Amniotic stem cell (primary cell): Measurements from ENCODE around the gene MAGI3.
"Not testable (repeated sequence)": the region's sequence is repeated elsewhere in the genome, so short reads cannot be mapped to it uniquely, and the experiment has no call there.

Source experiments
- DNase-seq: peaks from one replicate; lab custom pipeline; 2025; lab: John Stamatoyannopoulos, UW

The MAGI3 gene

DNA sequence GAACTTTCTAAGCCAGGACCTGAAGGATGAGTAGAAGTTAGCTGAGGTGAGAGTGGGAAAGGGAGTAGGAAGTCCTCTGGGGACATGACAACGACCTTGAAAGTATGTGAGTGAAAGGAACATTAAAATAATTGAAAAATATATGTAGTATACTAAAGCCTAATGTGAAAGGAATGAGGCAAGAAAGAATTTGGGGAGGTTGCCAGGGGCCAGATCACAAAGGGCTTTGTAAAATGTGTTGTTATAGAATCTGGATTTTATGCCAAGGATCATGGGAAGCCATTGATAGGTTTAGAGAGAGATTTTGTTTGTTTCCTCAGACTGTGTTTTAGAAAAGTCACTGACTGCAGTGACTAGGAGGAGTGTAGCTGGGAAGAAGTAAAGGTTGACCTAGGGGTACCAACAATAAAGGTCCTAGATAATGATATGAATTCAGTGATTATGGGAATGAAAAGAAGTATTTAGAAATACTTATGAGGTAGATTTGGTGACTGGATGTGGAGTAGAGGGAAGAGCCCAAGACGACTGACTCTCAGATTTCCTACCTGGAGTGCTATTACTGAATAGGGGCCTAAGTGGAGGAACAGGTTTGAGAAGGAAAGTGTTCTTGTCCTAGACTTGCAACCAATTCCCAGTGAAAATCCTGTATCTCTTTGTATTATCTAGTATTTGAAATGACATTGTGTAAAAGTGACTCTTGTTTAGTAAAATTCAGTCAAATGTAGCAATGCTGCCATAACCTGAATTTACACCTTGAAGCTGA, 189.1 kb downstream of the MAGI3 start:
- DNase-seq: no peak

DNA sequence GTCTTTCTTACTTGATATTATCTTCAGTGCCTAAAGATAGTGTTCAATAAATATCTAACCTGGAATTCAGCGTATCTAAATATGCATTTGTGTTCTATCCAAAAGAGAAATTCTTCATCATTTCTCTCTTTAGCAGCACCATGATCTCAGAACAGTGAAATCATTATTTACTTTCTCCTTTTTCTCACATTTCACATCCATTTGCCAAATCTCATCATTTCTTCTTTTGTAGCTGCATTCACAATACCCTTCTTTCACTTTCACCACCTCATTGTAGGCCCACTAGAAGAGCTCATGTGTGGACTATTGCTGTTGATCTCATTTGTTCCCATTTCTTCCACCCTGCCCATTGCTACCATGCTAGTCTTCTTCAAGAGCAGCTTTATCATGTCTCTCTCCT, 191.0 kb downstream of the MAGI3 start:
- no peak for DNase-seq

DNA sequence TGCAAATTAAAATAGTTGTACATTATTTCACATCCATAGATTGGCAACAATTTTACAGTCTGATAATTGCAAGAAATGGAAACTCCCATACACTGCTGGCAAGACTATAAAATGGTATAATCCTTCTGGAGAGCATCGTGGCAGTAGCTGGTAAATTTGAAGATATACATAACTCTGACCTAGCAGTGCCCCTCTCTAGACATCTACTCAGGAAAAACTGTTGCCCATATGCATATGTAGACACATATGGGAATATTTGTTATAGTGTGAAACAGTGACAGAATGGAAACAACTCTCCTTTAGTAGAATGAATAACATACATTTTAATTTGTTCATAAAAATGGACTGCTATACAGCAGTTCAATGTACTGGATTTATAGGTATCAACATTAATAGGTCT, 191.8 kb downstream of the MAGI3 start:
- no peak for DNase-seq

DNA sequence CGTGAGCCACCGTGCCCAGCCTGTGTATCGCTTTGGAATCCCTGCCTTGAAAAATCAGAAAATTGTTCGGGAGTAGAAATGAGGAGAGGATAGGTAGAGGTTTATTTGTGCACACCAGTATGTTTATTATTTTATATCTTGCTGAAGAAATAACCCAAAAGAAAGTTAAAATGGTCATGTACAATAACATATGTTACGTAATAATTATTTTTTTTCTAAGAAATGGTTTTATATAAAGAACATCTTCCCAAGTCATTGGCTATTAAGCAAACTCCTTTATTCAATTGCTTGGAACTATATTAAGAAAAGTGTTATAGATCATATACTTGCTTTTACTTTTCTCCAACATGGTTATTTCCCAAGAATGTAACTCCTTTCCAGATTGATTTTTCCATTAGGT, 197.2 kb downstream of the MAGI3 start:
- DNase-seq: no peak

DNA sequence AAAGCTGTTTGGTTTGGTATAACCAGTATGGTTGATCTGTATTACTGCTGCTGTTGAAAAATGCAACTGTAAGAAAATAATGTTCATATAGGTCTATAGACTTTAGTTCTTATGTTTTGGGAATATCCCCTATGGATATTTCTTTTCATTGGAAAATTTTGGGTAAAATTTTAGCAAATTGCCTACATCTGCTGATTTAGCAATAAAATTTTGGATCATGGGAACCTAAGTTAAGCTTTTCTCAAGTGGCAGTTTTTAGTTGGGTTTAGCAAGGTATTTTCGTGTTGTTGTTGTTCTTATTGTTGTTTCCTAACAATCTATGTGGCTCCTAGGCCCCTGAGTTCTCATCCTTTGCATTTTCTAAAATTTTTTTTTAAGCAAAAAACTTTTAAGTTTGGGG, 201.9 kb downstream of the MAGI3 start:
- no peak for DNase-seq

DNA sequence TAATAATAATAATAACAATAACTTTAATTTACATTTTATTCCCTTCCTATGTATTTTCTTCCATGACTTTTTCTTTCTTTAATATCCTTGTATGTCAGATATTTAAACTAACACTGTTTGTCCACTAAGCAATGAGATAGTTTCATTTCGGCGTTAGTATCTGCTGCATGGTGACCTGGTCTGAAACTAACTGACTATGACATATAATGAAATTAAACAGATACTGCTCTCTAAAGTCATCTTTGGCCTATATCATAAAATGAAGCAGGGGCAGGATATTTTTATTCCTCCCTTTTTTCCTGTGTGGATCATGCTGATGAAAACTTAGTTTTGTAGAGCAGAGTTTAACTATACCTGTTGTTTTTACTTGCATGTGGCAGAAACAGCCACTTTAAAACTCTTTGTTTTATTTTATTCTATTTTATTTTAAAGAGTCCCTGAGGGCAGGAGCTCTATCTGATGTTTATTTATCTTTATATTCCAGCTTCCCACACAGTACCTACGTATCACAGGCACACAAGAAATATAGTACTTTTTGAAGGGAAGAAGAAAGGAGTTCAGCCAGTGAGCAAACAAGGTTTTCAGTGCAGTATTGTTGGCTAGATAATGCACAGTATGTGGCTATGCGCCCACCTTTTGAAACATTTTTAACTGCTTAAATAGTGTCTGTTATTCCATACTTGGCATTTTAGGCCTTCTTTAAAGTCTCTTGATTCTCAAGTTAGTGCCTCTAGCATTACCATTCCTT, 203.4 kb downstream of the MAGI3 start:
- DNase-seq: no peak

DNA sequence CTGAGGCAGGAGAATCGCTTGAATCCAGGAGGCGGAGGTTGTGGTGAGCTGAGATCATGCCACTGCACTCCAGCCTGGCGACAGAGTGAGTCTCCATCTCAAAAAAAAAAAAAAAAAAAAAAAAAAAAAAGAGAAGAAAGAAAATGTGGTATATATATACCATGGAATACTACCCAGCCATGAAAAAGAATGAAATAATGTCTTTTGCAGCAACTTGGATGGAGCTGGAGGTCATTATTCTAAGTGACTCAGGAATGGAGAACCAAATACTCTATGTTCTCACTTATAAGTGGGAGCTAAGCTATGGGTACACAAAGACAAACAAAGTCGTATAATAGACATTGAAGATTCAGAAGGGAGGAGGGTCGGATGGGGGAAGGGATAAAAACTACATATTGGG, 214.2 kb downstream of the MAGI3 start:
- not testable (repeated sequence) for DNase-seq

DNA sequence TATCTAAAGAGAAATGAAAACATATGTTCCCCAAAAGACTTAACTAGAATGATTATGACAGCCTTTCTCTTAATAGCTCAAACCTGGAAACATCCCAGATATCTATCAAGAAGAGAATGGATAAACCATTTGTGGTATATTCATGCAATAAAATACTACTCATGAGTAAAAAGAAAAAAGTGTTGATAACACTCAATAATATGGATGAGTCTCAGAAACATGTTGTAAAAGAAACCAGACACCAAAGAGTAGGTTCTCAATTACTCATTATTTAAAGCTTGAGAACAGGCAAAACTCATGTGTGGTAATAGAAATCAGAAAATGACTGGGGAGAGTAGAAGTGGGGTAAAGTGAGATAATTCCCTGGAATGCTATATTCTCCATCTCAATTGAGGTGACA, 214.8 kb downstream of the MAGI3 start:
- no peak for DNase-seq

DNA sequence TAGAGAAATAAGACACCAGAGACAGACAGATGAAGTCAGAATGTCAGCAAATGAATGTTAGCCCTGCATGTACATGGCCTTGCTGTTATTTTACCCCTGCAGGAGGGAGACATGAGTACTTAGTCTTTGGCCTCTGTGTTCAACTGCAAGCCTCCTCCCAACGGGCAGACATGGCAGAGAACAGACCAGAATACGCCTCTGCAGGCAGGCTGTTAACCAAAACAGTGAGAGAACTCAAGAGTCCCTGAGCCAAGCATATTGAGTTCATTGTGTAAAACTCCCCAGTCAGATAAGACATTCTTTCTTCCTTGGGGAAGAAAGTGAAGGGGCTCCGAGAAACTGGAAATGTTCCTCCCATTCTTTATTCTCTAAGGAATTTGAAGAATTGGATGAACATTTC, 218.1 kb downstream of the MAGI3 start:
- DNase-seq: no peak

DNA sequence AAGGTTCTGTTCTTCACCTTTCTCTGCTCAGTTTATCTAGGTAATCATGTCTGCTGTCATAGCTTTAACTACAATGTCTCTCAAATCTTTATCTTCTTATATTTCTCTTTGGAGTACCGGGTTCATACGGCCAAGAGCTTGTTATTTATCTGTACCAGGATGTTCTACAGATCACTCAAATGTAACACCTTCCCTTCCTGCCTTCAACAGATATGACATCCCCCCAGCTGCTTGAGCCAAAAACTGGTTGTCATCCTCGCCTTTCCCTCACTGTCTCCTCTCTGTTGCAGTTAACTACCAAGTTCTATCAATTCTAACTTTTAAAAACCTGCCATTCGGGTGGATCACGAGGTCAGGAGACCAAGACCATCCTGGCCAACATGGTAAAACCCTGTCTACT, 220.1 kb downstream of the MAGI3 start:
- no peak for DNase-seq

DNA sequence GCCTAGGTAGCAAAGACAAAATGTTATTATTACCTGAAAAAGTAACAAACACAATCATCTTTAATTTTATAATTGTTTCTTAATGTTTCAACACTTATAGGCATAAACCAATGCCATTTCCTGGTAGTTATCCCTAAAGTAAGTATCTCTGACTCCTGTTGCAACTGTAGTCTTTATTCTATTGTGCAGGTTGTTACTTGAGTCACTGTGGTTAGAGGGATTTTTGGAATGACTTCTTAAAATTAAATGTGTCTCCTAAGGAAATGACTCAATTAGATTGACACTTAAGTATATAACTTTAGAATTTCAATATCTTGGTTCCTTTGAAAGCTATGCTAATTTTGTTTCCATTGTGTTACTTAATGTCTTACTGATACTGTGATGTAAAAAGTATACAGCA, 225.1 kb downstream of the MAGI3 start:
- DNase-seq: no peak

DNA sequence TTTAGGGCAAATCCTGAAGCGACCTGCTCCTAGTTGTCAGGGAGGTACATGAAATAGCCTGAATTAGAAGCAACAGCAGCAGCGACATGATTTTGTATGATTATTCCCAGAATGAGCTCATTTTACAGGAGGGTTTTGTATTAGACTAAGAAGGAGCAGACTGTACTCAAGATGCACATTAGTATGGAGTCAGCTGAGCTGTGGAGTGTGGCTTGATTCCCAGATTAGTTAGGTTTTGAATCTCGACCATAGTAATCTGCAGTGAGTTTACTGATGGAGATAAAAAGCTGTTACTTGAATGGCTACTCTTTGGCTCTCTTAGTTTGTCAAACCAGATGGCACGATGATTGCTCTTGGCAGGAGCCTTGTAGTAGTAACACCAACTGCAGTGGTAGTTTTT, 225.8 kb downstream of the MAGI3 start:
- DNase-seq: no peak

DNA sequence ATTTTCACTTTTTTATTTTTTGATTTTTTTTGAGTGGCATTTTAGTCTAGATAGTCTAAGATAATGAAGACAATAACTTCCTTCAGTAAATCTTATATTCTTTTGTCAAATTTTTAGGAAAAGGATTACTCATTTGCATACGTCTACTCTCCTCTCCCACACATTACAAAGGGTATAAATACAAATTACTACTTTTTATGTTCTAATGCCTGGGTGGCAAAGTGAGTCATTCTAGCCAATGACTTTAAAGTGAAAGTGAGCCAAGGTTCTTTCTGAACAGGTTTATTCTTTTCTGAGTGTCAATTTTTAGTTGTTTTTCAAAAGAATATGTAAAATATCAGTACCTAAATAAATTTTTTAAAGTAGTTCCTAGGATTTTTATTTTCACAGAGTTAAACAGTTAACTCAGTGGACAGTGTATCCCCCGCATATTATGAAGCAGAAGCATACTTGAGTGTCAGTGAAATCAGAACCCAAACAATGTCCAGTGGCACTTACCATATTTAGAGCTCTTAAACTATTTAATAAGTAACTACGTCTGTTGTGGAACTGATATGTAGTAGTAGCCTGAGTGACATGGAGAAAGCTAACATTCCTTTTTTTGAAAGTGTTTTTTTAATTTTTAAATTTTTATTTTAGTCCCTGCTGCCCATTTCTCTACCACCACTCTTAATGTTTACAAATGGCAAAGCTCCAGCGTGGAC, 227.3 kb downstream of the MAGI3 start:
- no peak for DNase-seq

DNA sequence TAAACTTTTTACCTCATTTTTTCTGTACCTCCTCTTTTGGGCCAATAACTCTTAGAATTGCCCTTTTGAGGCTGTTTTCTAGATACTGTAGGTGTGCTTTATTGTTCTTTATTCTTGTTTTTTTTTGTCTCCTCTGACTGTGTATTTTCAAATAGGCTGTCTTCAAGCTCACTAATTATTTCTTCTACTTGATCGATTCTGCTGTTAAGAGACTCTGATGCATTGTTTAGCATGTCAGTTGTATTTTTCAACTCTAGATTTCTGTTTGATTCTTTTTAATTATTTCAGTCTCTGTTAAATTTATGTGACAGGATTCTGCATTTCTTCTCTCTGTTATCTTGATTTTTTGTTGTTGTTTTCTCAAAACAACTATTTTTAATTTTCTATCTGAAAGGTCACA, 238.7 kb downstream of the MAGI3 start:
- no peak for DNase-seq

DNA sequence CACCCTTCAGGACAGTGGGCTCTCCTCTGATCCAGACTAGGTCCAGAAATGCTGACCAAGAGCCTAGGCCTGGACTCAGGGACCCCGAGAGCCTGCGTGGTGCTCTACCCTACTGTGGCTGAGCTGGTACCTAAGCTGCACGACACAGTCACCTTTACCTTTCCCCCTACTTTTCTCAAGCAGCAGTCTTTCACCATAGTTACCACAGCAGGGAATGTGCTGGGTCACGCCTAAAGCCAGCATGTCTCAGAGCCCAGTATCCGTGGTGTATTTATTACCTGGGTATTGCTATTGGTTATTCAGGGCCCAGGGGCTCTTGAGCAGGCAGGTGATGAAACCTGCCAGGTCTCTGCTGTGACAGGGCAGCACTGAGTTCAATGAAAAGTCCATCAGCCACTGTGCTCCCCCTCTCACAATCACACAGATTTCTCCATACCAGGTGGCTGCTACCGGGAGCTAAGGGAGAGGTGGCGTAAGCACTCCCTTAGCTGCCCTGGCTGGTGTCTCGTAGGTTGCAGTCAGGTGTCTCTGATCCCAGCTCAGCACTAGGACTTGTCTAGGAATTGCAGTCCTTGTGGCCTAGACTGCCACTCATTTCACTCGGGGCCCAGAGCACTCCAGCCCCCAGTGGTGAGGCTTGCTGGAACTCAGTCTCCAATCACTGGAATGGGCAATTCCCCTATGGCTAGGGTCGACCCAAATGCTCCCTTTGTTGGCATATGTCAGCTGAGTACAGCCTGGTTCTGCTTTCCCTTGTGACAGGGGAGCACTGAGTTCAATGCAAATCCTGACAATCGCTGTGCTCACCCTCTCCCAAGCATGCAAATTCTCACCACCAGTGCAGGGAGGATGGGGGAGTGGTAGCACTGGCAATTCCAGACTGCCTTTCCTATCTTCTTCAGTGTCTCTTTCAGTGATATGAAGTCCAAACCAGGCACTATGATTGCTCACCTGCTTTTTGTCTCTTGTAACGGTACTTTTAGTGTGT, 240.3 kb downstream of the MAGI3 start:
- no peak for DNase-seq

DNA sequence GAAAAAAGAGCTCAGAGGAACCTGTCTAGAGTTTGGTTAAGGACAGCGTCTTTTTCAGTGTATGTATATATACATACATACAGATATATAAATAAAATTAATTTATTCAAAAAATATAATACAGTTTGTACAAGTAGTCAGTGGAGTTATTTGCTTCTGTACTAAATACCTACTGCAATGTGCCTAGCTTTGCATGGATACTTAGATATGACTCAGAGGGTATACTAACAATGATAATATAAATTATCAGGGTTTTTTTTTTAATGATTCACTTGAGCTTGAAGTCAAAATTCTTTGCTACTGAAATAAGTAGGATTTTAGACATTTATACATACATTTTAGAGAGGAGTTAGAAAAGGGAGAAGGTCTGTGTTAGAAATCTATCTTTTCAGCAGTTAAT, 251.1 kb downstream of the MAGI3 start:
- no peak for DNase-seq

DNA sequence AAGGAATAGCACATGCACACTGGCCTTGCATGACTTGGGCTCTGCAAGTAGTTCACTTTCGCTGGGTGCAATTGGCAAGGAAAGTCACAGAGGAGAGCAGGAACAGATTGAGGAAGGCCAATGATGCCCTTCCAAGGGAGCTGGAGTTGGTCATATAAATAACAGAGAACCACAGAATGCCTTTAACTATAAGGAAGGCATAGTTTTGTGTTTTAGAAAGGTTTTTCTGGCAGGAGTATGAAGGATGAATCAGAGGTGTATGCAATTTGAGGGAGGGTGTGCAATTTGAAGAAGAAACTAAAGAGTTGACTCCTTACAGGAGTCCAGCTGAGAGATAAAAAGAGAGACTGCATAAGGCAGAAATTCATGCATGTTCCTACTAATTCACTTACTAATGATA, 256.8 kb downstream of the MAGI3 start:
- no peak for DNase-seq

DNA sequence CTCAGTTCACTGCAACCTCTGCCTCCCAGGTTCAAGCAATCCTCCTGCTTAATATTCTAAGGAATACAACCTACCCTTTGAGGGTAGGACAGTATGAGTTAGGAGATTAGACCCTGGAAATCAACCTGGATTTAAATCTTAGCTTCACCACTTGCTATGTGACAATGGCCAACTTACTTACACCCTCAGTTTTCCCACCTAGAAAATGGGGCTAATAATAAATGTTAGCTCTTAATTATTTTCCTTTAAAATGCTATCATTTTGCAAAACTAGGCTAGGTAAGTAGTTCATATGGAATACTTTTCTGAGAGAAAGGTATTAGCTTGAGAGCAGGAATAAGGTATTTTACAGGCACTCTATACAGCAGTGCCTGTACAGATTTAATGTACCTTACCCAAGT, 258.2 kb downstream of the MAGI3 start:
- no peak for DNase-seq

DNA sequence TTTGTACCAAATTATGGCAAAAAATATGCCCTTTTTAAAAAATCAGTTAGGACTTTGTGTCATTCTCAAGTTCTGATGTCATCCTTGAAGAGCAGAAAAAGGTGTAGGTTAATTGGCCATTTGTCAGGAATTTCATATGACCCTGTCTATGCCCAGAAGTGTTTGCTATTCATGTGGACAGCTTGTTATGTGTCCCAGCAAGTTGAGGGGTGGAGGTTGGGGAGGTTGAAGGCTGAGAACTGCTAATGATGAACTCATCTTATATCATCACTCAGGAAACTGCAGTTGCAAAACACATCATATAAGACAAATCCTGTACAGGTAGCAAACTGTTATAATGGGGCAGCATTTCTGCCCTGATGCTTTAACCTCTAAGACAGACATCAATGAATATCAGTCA, 262.5 kb downstream of the MAGI3 start:
- DNase-seq: no peak

DNA sequence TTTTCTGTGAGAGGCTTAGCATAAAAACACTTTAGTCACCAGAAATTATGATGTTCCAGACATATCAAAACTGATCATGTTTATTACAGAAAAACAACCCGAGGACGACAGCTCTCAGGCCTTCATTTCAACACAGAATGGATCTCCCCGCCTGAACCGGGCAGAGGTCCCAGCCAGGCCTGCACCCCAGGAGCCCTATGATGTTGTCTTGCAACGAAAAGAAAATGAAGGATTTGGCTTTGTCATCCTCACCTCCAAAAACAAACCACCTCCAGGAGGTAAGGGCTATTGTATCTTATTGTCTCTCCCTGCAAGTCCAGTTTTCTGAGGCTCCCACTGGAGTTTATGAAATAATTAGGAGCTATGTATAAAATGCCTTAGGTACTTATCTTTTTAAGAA, 263.4 kb downstream of the MAGI3 start:
- no peak for DNase-seq

DNA sequence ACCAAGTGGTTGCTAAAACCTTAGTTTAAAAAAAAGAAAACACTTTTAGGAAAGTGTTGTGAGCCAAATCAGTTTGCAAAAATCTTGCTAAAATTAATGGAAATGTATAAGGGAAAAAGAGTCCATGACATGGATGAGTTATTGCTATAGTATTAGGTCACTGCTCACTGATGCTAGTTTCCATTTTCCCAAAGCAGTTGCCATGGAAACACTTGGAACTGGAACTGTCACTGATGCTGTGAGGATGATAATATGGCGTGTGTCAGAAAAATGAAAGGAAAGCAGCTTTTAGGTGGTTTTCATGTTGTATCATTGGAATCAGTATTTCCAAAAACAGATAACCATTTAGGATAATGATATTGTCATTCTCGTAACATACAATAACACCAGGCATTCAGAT, 264.6 kb downstream of the MAGI3 start:
- no peak for DNase-seq

DNA sequence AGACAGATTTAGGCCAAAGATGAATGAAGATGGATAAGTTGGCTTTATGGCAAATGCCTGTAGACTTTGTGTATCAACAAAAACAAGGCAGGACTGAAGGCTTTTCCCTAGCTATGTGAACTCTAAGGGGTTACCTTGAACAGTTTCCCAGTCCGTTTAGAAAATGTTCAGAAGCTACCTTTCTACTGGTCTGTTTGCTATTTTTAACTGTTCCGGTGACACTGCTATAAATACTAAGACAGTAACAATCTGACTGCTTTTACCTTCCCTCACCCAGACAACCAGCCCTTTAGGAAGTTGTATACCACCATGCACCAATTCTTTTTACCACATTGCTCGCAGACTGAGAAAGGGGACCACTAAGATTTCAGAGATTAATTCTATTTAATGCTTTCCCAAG, 266.8 kb downstream of the MAGI3 start:
- DNase-seq: no peak
